ENCODE measurements around the gene SAMD14. TPM values are rescaled to one million over a fixed set of nuclear protein-coding genes. Genes with fewer than 3 reads are reported as not detected.
A peak's percentile ranks its signal among the peaks of the same experiment; 100 is the strongest.

SAMD14 gene
- total RNA-seq, 2 experiments from 2014 or later: 0.77 to 1.1 TPM

GRCh38 chr17:50129353-50129727 is 620 bp downstream of the SAMD14 start:
- Mint-ChIP-seq H3K4me3 (peak overlapping the region; percentile 63), H3K4me1 (peaks cover 28% of the 10 kb centered on the region), H3K9me3 (ENCODE audit: low read depth) (no peaks in the 10 kb centered on the region), H3K27ac (no peak overlapping the region), H3K27me3 (peaks cover 13% of the 10 kb centered on the region), H3K36me3 (ENCODE audit: low read depth) (peaks cover 4% of the 10 kb centered on the region)
- ATAC-seq: no peak
- intact Hi-C loops (cut with DNase I, micrococcal nuclease): no loop called here
- ChIA-PET CTCF (interaction anchor here (0.7 to 2.4 kb wide), 4 partner anchors 10 to 33 kb away, joined by 3 to 8 read pairs (median 4); no protein-coding TSS in a partner anchor), POLR2A (no interaction called here)
- no peak for DNase-seq

DNA sequence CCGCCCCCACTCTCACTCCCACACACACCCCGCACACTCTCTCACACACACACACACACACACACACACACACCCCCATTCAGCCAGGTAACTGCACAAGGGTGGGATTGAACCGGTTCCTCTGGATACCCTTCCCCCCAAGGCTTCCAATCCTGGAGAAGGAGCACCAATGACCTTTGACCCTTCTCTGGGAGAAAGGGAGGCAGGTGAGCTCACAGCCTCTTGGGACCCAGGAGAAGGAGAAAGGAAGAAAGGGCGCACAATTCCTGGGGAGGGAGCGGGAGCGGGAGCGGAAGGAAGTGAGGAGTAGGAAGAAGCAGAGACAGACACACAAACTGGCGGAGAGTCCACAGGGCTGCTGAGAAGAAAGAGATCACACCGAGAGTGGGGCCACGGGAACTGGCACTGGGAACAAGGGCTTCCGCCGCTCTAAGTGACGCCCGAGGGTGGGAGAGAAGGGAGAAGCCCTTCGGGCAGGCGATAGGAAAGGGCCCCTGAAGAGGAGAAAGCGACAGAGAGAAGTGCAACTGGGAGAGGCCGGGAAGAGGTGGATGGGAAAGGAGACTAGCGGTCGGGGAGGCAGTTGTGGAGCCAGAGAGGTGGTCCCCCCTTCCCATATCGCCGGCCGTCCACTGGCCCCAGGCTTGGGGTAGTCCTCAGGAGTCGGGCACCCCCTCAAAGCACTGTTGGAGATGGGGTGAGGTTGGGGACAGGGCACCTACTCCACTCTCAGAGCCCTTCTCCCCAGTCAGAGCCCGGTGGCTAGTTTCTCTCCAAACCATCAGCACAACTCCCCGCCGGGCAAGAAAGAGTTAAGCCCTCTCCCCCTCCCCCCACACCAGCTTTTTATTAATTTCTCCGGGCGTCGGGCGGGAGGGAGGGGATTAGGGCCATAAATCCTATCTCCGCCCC is 1.3 kb downstream of the SAMD14 start:
- CTCF ChIA-PET: interaction anchor here (0.6 to 2.4 kb wide), 3 partner anchors 10 to 104 kb away, joined by 3 to 8 read pairs (median 3); no protein-coding TSS in a partner anchor
- intact Hi-C loops (cut with DNase I, micrococcal nuclease): no loop called here
- DNase-seq (no peak), ATAC-seq (no peak)
- no peaks in the 10 kb centered on the region for H3K9me3 Mint-ChIP-seq (ENCODE audit: low read depth)
- no peak overlapping the region for H3K27ac Mint-ChIP-seq
- peaks cover 13% of the 10 kb centered on the region for H3K27me3 Mint-ChIP-seq
- peak overlapping the region; percentile 4 for H3K4me3 Mint-ChIP-seq
- peaks cover 28% of the 10 kb centered on the region for H3K4me1 Mint-ChIP-seq
- POLR2A ChIA-PET: no interaction called here
- no peaks in the 10 kb centered on the region for H3K36me3 Mint-ChIP-seq (ENCODE audit: low read depth)

DNA sequence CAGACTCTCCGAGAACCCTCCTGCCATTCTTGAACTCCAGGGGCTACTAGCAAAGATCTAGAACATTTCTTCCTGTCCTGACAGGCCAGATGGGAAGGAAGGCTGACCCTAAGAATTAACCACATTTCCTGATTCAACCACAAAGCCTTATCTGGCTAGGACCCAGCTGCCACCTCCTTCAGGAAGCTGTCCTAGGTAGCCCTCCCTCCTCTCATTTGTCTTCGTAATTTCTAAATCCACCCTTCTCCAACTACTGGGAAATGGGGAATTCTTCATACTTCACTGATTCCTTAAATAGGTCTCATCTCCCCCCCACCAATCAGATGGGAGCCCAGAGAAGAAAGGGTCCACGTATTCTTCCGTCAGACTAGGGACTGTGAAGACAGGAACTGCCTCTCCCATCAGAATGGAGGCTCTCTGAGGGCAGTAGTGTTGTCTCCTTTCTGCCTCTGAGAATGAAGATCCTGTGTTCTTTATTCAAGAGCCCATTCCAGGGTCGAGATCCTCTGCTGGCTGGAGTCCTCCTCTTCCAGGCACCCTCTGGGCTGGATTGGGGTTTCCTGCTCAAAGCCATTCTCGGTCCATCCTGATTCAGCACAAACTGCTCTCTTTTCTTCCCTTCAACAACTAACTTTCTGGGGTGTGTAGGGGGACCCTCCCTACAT is 2.1 kb downstream of the SAMD14 start:
- intact Hi-C loops (cut with DNase I, micrococcal nuclease): no loop called here
- CTCF ChIA-PET: interaction anchor here (0.6 to 1.6 kb wide), 2 partner anchors 16 to 33 kb away, joined by 3 to 4 read pairs; no protein-coding TSS in a partner anchor

GRCh38 chr17:50125420-50125997 is 4.5 kb downstream of the SAMD14 start:
- DNase-seq: no peak
- no peak overlapping the region for H3K4me3 Mint-ChIP-seq
- H3K27me3 Mint-ChIP-seq: peaks cover 9% of the 10 kb centered on the region
- H3K9me3 Mint-ChIP-seq (ENCODE audit: low read depth): no peaks in the 10 kb centered on the region
- intact Hi-C loops (cut with DNase I, micrococcal nuclease): no loop called here
- ChIA-PET POLR2A (no interaction called here), CTCF (interaction anchor here (0.6 to 0.9 kb wide), 2 partner anchors 14 to 127 kb away, joined by 3 read pairs; no protein-coding TSS in a partner anchor)
- H3K27ac Mint-ChIP-seq: no peak overlapping the region
- no peak for ATAC-seq
- no peaks in the 10 kb centered on the region for H3K36me3 Mint-ChIP-seq (ENCODE audit: low read depth)
- H3K4me1 Mint-ChIP-seq: peaks cover 12% of the 10 kb centered on the region

More for the DNA sequence above, 2.1 kb downstream of the SAMD14 start:
- H3K9me3 Mint-ChIP-seq (ENCODE audit: low read depth): no peaks in the 10 kb centered on the region
- DNase-seq: no peak
- no peaks in the 10 kb centered on the region for H3K36me3 Mint-ChIP-seq (ENCODE audit: low read depth)
- H3K27ac Mint-ChIP-seq: no peak overlapping the region
- peaks cover 28% of the 10 kb centered on the region for H3K4me1 Mint-ChIP-seq
- H3K4me3 Mint-ChIP-seq: no peak overlapping the region
- POLR2A ChIA-PET: no interaction called here
- ATAC-seq: no peak
- H3K27me3 Mint-ChIP-seq: peaks cover 13% of the 10 kb centered on the region

DNA sequence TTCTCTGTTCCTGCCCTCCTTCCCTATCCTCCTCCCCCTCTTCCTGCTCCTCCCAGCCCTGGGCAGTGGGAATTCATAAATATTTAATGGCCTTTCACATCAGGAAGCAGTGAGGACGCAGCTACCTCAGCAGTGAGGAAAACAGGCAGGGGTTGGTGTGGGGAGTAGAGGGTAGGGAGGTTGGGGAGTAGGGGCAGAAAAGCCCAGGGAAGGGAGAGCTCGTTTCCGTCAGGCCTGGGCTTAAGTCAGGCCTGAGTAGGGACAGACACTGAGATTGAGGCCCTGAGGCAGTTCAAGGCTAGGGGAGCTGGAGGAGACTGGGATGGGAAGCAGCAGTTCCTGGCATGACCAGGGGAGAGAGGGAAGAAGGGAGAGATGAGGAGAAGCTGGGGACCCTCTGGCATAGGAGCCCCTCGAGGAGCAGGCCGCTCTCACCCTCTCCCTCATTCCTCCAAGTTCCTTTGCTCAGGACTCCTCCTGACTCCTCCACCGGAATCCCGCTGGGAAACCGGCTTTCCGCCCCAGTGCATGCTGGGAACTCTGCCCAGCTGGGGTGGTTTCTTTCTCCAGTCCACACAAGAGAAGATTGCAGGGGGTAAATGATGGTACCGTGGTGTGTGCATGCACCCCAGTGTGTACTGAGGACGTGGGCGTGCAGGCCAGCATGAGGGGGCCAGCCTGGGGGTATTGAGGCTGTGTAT is 6.2 kb downstream of the SAMD14 start:
- Mint-ChIP-seq H3K27me3 (peaks cover 14% of the 10 kb centered on the region), H3K4me1 (peaks cover 4% of the 10 kb centered on the region), H3K36me3 (ENCODE audit: low read depth) (no peaks in the 10 kb centered on the region), H3K27ac (no peak overlapping the region), H3K9me3 (ENCODE audit: low read depth) (no peaks in the 10 kb centered on the region), H3K4me3 (no peak overlapping the region)
- ChIA-PET CTCF (interaction anchor here (0.6 to 3.3 kb wide), 4 partner anchors 9 to 106 kb away, joined by 3 to 13 read pairs (median 4); no protein-coding TSS in a partner anchor), POLR2A (no interaction called here)
- no peak for ATAC-seq
- no peak for DNase-seq
- intact Hi-C loops (cut with DNase I, micrococcal nuclease): no loop called here

DNA sequence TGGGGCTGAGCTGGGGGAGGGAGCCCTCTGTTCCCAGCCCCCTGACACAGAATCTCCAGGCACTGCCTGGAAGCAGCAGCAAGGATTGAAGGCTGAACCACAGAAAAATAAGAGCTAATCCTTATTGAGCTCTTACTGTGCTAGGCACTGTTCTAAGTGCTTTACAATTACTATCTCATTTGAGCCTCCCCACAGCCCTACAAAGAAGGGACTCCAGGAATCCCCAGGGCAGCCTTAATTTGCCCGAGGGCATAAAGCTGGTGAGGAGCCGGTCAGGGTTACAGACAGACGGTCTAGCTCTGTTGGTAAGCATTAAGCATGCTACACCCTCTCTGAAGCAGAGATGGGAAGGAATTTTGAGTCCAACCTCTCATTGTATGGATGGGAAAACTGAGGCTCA is 7.0 kb downstream of the SAMD14 start:
- no peaks in the 10 kb centered on the region for H3K4me1 Mint-ChIP-seq
- POLR2A ChIA-PET: interaction anchor here (0.6 kb wide), 1 partner anchor 184 kb away, joined by 3 read pairs; no protein-coding TSS in a partner anchor
- peaks cover 14% of the 10 kb centered on the region for H3K27me3 Mint-ChIP-seq
- no peaks in the 10 kb centered on the region for H3K36me3 Mint-ChIP-seq (ENCODE audit: low read depth)
- no peak overlapping the region for H3K27ac Mint-ChIP-seq
- ATAC-seq (no peak), DNase-seq (no peak)
- CTCF ChIA-PET: interaction anchor here (0.6 to 3.3 kb wide), 6 partner anchors 8 to 105 kb away, joined by 3 to 15 read pairs (median 4); no protein-coding TSS in a partner anchor
- intact Hi-C loops (cut with DNase I, micrococcal nuclease): no loop called here
- no peaks in the 10 kb centered on the region for H3K9me3 Mint-ChIP-seq (ENCODE audit: low read depth)
- H3K4me3 Mint-ChIP-seq: no peak overlapping the region

GRCh38 chr17:50120475-50121253 is 9.3 kb downstream of the SAMD14 start:
- CTCF ChIA-PET: interaction anchor here (0.5 to 3.3 kb wide), 6 partner anchors 19 to 398 kb away, joined by 3 to 15 read pairs (median 6); no protein-coding TSS in a partner anchor
- Mint-ChIP-seq H3K27me3 (peaks cover 26% of the 10 kb centered on the region), H3K36me3 (ENCODE audit: low read depth) (no peaks in the 10 kb centered on the region), H3K9me3 (ENCODE audit: low read depth) (no peaks in the 10 kb centered on the region), H3K4me3 (no peak overlapping the region), H3K4me1 (peaks cover 7% of the 10 kb centered on the region), H3K27ac (no peak overlapping the region)
- intact Hi-C loops (cut with DNase I, micrococcal nuclease): no loop called here
- DNase-seq (no peak), ATAC-seq (no peak)
- POLR2A ChIA-PET: no interaction called here

- Mint-ChIP-seq H3K4me1 (peaks cover 7% of the 10 kb centered on the region), H3K27ac (no peak overlapping the region)
These were observed 11.1 kb downstream of the SAMD14 start for GRCh38 chr17:50118828-50119218.

DNA sequence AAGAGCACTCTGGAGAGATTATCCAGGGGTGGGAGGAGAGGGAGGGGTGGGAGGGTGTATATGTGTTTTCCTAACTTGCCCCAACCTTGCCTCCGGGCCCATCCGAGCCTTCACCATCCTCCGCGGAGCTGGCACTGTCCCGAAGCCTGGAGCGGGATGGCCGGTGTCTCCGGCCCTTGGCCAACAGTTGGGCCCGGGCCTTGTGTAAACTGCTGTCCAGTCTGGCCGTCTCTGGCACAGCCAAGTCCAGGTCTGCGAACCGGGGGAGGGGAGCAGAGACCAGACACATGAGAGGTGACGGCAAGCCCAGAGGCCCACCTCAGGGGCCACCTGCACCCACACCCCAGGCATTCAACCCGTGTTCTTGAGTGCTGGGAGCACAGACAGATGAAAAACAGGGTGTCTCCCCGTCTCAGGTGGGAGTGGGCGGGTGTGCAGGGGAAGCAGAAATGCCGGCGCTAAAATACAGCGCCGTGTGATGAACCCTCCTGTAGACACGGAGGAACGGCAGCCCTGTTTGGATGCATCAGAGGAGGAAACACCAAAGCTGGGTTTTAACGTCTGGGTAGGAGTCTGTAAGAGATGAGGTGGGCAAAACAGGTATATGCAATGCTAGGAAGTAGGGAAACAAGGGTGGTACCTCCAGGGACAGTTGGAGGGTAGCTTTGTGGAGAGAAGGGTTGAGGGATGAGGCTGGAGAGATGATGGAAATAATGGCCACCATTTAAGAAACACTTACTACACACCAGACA is 11.7 kb downstream of the SAMD14 start:
- Mint-ChIP-seq H3K27ac (no peak overlapping the region), H3K36me3 (ENCODE audit: low read depth) (no peaks in the 10 kb centered on the region), H3K4me3 (no peak overlapping the region), H3K4me1 (peaks cover 7% of the 10 kb centered on the region), H3K9me3 (ENCODE audit: low read depth) (no peaks in the 10 kb centered on the region), H3K27me3 (peaks cover 31% of the 10 kb centered on the region)
- ChIA-PET POLR2A (no interaction called here), CTCF (interaction anchor here (0.7 to 2.2 kb wide), 12 partner anchors 9 to 179 kb away, joined by 3 to 9 read pairs (median 4); partner anchors contain the start of gene SAMD14)
- no peak for ATAC-seq
- no peak for DNase-seq
- intact Hi-C loops (cut with DNase I, micrococcal nuclease): loop anchor here in 1 of 2 experiments (5.0 kb wide), 1 partner anchor 44 kb away; no protein-coding TSS in a partner anchor

More at GRCh38 chr17:50118828-50119218, 11.1 kb downstream of the SAMD14 start:
- intact Hi-C loops (cut with DNase I, micrococcal nuclease): loop anchor here in 1 of 2 experiments (5.0 kb wide), 1 partner anchor 43 kb away; no protein-coding TSS in a partner anchor
- Mint-ChIP-seq H3K4me3 (no peak overlapping the region), H3K9me3 (ENCODE audit: low read depth) (no peaks in the 10 kb centered on the region), H3K27me3 (peaks cover 31% of the 10 kb centered on the region), H3K36me3 (ENCODE audit: low read depth) (no peaks in the 10 kb centered on the region)
- ATAC-seq (no peak), DNase-seq (no peak)
- POLR2A ChIA-PET: no interaction called here
- CTCF ChIA-PET: interaction anchor here (0.6 to 2.2 kb wide), 11 partner anchors 10 to 258 kb away, joined by 3 to 8 read pairs (median 4); partner anchors contain the start of gene SAMD14
